H9 (cell line): Measurements from ENCODE around the gene APOBEC2. TPM values are rescaled to one million over a fixed set of nuclear protein-coding genes. Genes with fewer than 3 reads are reported as not detected.
A peak's percentile ranks its signal among the peaks of the same experiment; 100 is the strongest.

Source experiments
- DNase-seq: peaks from one replicate; pipeline ENCODE4 v3.0.0-alpha.2; 2017
- H2AFZ ChIP-seq: one replicate; pipeline ENCODE4 v1.6.1; 2013; ENCODE audit warnings: mild to moderate bottlenecking, low read length, control low read depth, moderate library complexity
- H2AK5ac ChIP-seq: 2 replicates; pipeline ENCODE4 v1.6.1; 2013; ENCODE audit warnings: low read length, control low read depth, mixed read lengths; ENCODE audit not compliant: insufficient read length
- H2BK120ac ChIP-seq: one replicate; pipeline ENCODE4 v1.6.1; 2013; ENCODE audit warnings: low read depth, mild to moderate bottlenecking, low read length, control low read depth, inconsistent platforms; ENCODE audit not compliant: poor library complexity, severe bottlenecking
- H2BK12ac ChIP-seq: 2 replicates; pipeline ENCODE4 v1.6.1; 2013; ENCODE audit warnings: low read length, control low read depth, mixed read lengths, low read depth; ENCODE audit not compliant: insufficient read length
- H2BK15ac ChIP-seq: 2 replicates; pipeline ENCODE4 v1.6.1; 2013; ENCODE audit warnings: low read depth, low read length, control low read depth
- H2BK20ac ChIP-seq: one replicate; pipeline ENCODE4 v1.6.1; 2013; ENCODE audit warnings: low read depth, mild to moderate bottlenecking, low read length, control low read depth, inconsistent platforms; ENCODE audit not compliant: poor library complexity, severe bottlenecking
- H2BK5ac ChIP-seq: 2 replicates; pipeline ENCODE4 v1.6.1; 2013; ENCODE audit warnings: low read length, control low read depth, mixed read lengths; ENCODE audit not compliant: insufficient read length
- H3K14ac ChIP-seq: 2 replicates; pipeline ENCODE4 v1.6.1; 2013; ENCODE audit warnings: low read length, control low read depth; ENCODE audit not compliant: insufficient read depth
- H3K18ac ChIP-seq: 2 replicates; pipeline ENCODE4 v1.6.1; 2013; ENCODE audit warnings: low read depth, mild to moderate bottlenecking, mixed read lengths, low read length, control low read depth; ENCODE audit not compliant: insufficient read length
- H3K23ac ChIP-seq: 2 replicates; pipeline ENCODE4 v1.6.1; 2013; ENCODE audit warnings: low read length, control low read depth, mixed read lengths, low read depth; ENCODE audit not compliant: insufficient read length
- H3K23me2 ChIP-seq: 2 replicates; pipeline ENCODE4 v1.6.1; 2013; ENCODE audit warnings: low read depth, mild to moderate bottlenecking, mixed read lengths, low read length, control low read depth; ENCODE audit not compliant: insufficient read length, poor library complexity, severe bottlenecking
- H3K27ac ChIP-seq: 2 replicates; pipeline ENCODE4 v1.5.1; 2013; ENCODE audit warnings: low read length, control low read depth, mixed read lengths, low read depth; ENCODE audit not compliant: insufficient read length
- H3K27me3 ChIP-seq: 2 replicates; pipeline ENCODE4 v1.6.1; 2013; ENCODE audit warnings: low read length, control low read depth, inconsistent platforms; ENCODE audit not compliant: insufficient read depth
- H3K4ac ChIP-seq: 2 replicates; pipeline ENCODE4 v1.6.1; 2013; ENCODE audit warnings: low read depth, mild to moderate bottlenecking, control low read depth, inconsistent platforms, low read length, moderate library complexity
- H3K4me1 ChIP-seq: 2 replicates; pipeline ENCODE4 v1.6.1; 2013; ENCODE audit warnings: low read length, control low read depth, inconsistent platforms; ENCODE audit not compliant: insufficient read depth
- H3K4me2 ChIP-seq: 2 replicates; pipeline ENCODE4 v1.6.1; 2013; ENCODE audit warnings: low read length, control low read depth, mixed read lengths; ENCODE audit not compliant: insufficient read length, insufficient read depth
- H3K56ac ChIP-seq: 2 replicates; pipeline ENCODE4 v1.6.1; 2013; ENCODE audit warnings: low read depth, mild to moderate bottlenecking, mixed read lengths, low read length, control low read depth; ENCODE audit not compliant: insufficient read length
- H3K79me1 ChIP-seq: 2 replicates; pipeline ENCODE4 v1.6.1; 2013; ENCODE audit warnings: low read depth, mild to moderate bottlenecking, moderate library complexity, low read length, control low read depth, inconsistent platforms; ENCODE audit not compliant: insufficient read depth, poor library complexity, severe bottlenecking
- H3K79me2 ChIP-seq: 2 replicates; pipeline ENCODE4 v1.6.1; 2013; ENCODE audit warnings: low read length, control low read depth, inconsistent platforms; ENCODE audit not compliant: insufficient read depth
- H3K9ac ChIP-seq: 2 replicates; pipeline ENCODE4 v1.6.1; 2013; ENCODE audit warnings: low read length, control low read depth, mixed read lengths; ENCODE audit not compliant: insufficient read length; ENCODE audit errors: extremely low read depth
- H3K9me3 ChIP-seq: one replicate; pipeline ENCODE4 v1.6.1; 2013; ENCODE audit warnings: low read depth, low read length, inconsistent platforms; ENCODE audit not compliant: control insufficient read depth
- H3T11ph ChIP-seq: one replicate; pipeline ENCODE4 v1.6.1; 2013; ENCODE audit warnings: mild to moderate bottlenecking, low read length, control low read depth, inconsistent platforms
- H4K20me1 ChIP-seq: one replicate; pipeline ENCODE4 v1.6.1; 2013; ENCODE audit not compliant: control insufficient read depth, insufficient read length, insufficient read depth
- H4K5ac ChIP-seq: 2 replicates; pipeline ENCODE4 v1.6.1; 2013; ENCODE audit warnings: low read depth, mild to moderate bottlenecking, mixed read lengths, low read length, control low read depth; ENCODE audit not compliant: insufficient read length
- H4K8ac ChIP-seq: replicated peaks from 2 replicates; pipeline ENCODE4 v1.6.1; 2013; ENCODE audit warnings: low read length, control low read depth, mixed read lengths, low read depth; ENCODE audit not compliant: insufficient read length
- H4K91ac ChIP-seq: 2 replicates; pipeline ENCODE4 v1.6.1; 2013; ENCODE audit warnings: low read depth, mild to moderate bottlenecking, moderate library complexity, mixed read lengths, low read length, control low read depth; ENCODE audit not compliant: insufficient read length
- H3K27ac Mint-ChIP-seq, 3 experiments: 2 replicates in 2 of 3; 3 replicates in 1 of 3; pipeline ENCODE4 v1.8.0; 2020 to 2021; ENCODE audit warnings: mixed read lengths in 3 of 3, mild to moderate bottlenecking in 1 of 3, moderate library complexity in 1 of 3
- H3K27me3 Mint-ChIP-seq: 2 replicates; pipeline ENCODE4 v1.8.0; 2021; ENCODE audit warnings: low read depth, mild to moderate bottlenecking, moderate library complexity, mixed read lengths
- H3K36me3 Mint-ChIP-seq, 3 experiments: 2 replicates in 2 of 3; 3 replicates in 1 of 3; pipeline ENCODE4 v1.8.0; 2020 to 2021; ENCODE audit warnings: low read depth in 3 of 3, mixed read lengths in 3 of 3; ENCODE audit not compliant: insufficient read depth in 1 of 3
- H3K4me1 Mint-ChIP-seq, 2 experiments: 2 replicates each; pipeline ENCODE4 v1.8.0; 2020; ENCODE audit warnings: mixed read lengths in 2 of 2
- H3K4me3 Mint-ChIP-seq, 2 experiments: 2 replicates in 1 of 2; 3 replicates in 1 of 2; pipeline ENCODE4 v1.8.0; 2020 to 2021; ENCODE audit warnings: mild to moderate bottlenecking in 2 of 2, mixed read lengths in 2 of 2, moderate library complexity in 1 of 2
- H3K9me3 Mint-ChIP-seq, 2 experiments: 2 replicates in 1 of 2; 3 replicates in 1 of 2; pipeline ENCODE4 v1.8.0; 2020; ENCODE audit warnings: mild to moderate bottlenecking in 2 of 2, mixed read lengths in 2 of 2, moderate library complexity in 1 of 2
- WGBS: extraction: QIAGEN DNeasy Blood & Tissue Kit; methylation state at CpG from one replicate; pipeline ENCODE4 v1.1.7; 2013; ENCODE audit warnings: missing lambda C conversion rate, low lambda C conversion rate, mixed read lengths; ENCODE audit not compliant: insufficient read length; ENCODE audit errors: extremely low coverage; 5-methylcytosine and 5-hydroxymethylcytosine counted together
- total RNA-seq: library from RNA; stranded (reverse); gene quantifications from 2 replicates; pipeline ENCODE4 v1.2.1, GENCODE V29; 2021
- TF ChIP-seq, protein P1 (sequence below): fragments of 200-600 bp; sonication (generic); conservative IDR thresholded peaks from 3 replicates; pipeline ENCODE4 v1.8.0; 2021; ENCODE audit warnings: antibody characterized with exemption, mild to moderate bottlenecking

APOBEC2 gene
- total RNA-seq, 1 experiment from 2014 or later = not detected

GRCh38 chr6:41100871-41101287 is 47.9 kb downstream of the APOBEC2 start:
- Histone ChIP-seq H2BK120ac (no peak overlapping the region), H3K14ac (no peak overlapping the region), H3K4me1 (no peaks in the 10 kb centered on the region), H4K8ac (no peak overlapping the region), H3K9me3 (no peaks in the 10 kb centered on the region), H3K79me1 (no peaks in the 10 kb centered on the region), H2BK12ac (no peak overlapping the region), H2AK5ac (no peak overlapping the region), H3K4ac (no peak overlapping the region), H2BK5ac (no peak overlapping the region), H2AFZ (no peak overlapping the region), H4K91ac (no peak overlapping the region), H3K27me3 (no peaks in the 10 kb centered on the region), H2BK15ac (no peak overlapping the region), H3K9ac (no peak overlapping the region), H3K4me2 (no peak overlapping the region), H3K79me2 (no peaks in the 10 kb centered on the region), H3K56ac (no peak overlapping the region), H3K27ac (no peak overlapping the region), H4K20me1 (no peaks in the 10 kb centered on the region), H4K5ac (no peak overlapping the region), H3T11ph (no peak overlapping the region), H2BK20ac (no peak overlapping the region), H3K23me2 (no peaks in the 10 kb centered on the region), H3K23ac (no peak overlapping the region), H3K18ac (no peak overlapping the region)
- H3K4me1 Mint-ChIP-seq = peaks cover 0 to 3% of the 10 kb centered on the region in 2 experiments; a peak in 1 of 4 replicates
- WGBS = no CpG with 5 or more reads among the region's 42 CpGs
- peak; percentile 97 for DNase-seq
- no peaks in the 10 kb centered on the region for H3K27me3 Mint-ChIP-seq
- peaks cover 30 to 55% (median 46%) of the 10 kb centered on the region in 3 experiments; a peak in 5 of 7 replicates for H3K36me3 Mint-ChIP-seq
- H3K4me3 Mint-ChIP-seq = no peak overlapping the region
- no peak overlapping the region for H3K27ac Mint-ChIP-seq
- no peaks in the 10 kb centered on the region for H3K9me3 Mint-ChIP-seq
- TF ChIP-seq, protein P1, sequence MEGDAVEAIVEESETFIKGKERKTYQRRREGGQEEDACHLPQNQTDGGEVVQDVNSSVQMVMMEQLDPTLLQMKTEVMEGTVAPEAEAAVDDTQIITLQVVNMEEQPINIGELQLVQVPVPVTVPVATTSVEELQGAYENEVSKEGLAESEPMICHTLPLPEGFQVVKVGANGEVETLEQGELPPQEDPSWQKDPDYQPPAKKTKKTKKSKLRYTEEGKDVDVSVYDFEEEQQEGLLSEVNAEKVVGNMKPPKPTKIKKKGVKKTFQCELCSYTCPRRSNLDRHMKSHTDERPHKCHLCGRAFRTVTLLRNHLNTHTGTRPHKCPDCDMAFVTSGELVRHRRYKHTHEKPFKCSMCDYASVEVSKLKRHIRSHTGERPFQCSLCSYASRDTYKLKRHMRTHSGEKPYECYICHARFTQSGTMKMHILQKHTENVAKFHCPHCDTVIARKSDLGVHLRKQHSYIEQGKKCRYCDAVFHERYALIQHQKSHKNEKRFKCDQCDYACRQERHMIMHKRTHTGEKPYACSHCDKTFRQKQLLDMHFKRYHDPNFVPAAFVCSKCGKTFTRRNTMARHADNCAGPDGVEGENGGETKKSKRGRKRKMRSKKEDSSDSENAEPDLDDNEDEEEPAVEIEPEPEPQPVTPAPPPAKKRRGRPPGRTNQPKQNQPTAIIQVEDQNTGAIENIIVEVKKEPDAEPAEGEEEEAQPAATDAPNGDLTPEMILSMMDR = no peak; the same call in 1 of the 3 replicates
